SK-N-SH (cell line): ENCODE measurements around the gene FLYWCH1. TPM values are rescaled to one million over a fixed set of nuclear protein-coding genes. Genes with fewer than 3 reads are reported as not detected.

ENCODE experiments used
- CTCF ChIA-PET: fragments of 300-600, 350-600 bp; formaldehyde crosslinking; extraction: SDS; loops from one replicate; lab custom pipeline; 2021; lab: Yijun Ruan, JAX
- POLR2A ChIA-PET: fragments of 350-600 bp; sonication (Branson Sonifier 250); formaldehyde crosslinking; extraction: SDS; loops from one replicate; lab custom pipeline; 2020; ENCODE audit warnings: antibody characterized with exemption, inconsistent platforms; lab: Yijun Ruan, JAX
- DNase-seq: peaks from one replicate; pipeline ENCODE4 v3.0.0; 2012
- H2AFZ ChIP-seq: fragments of 200-600 bp; sonication (generic); 2 replicates; pipeline ENCODE4 v1.8.1; 2016; ENCODE audit warnings: antibody characterized with exemption, mild to moderate bottlenecking, low read depth
- H3F3A ChIP-seq: fragments of 200-600 bp; sonication (generic); replicated peaks from 2 replicates; pipeline ENCODE3; 2016; ENCODE audit warnings: antibody characterized with exemption, mild to moderate bottlenecking; ENCODE audit not compliant: insufficient read depth
- H3K27ac ChIP-seq, 2 experiments: fragments of 200-500 bp in 1 of 2; fragments of 200-600 bp in 1 of 2; sonication (Bioruptor generic) in 1 of 2; sonication (generic), shearing (Covaris generic) in 1 of 2; 2 replicates each; pipeline versions ENCODE4 v1.5.1 to v1.6.1; 2014 to 2016; ENCODE audit warnings: low read depth in 2 of 2, inconsistent platforms in 1 of 2, low read length in 1 of 2, mild to moderate bottlenecking in 1 of 2, mixed read lengths in 1 of 2
- H3K27me3 ChIP-seq: fragments of 200-600 bp; sonication (generic), shearing (Covaris generic); 2 replicates; pipeline ENCODE4 v1.6.1; 2016; ENCODE audit warnings: mixed run types; ENCODE audit not compliant: insufficient read depth
- H3K36me3 ChIP-seq, 2 experiments: fragments of 200-500 bp in 1 of 2; fragments of 200-600 bp in 1 of 2; sonication (Bioruptor generic) in 1 of 2; sonication (generic) in 1 of 2; replicated peaks in 1 of 2; 2 replicates each; pipeline versions ENCODE3 to v1.5.1; 2014 to 2016; ENCODE audit warnings: low read length in 1 of 2, mild to moderate bottlenecking in 1 of 2; ENCODE audit not compliant: insufficient read depth in 2 of 2, control insufficient read depth in 1 of 2
- H3K4me1 ChIP-seq, 2 experiments: fragments of 200-500 bp in 1 of 2; fragments of 200-600 bp in 1 of 2; sonication (Bioruptor generic) in 1 of 2; sonication (generic), shearing (Covaris generic) in 1 of 2; 2 replicates each; pipeline versions ENCODE4 v1.5.1 to v1.6.1; 2014 to 2016; ENCODE audit warnings: low read depth in 1 of 2, low read length in 1 of 2, mixed run types in 1 of 2; ENCODE audit not compliant: insufficient read depth in 2 of 2, control insufficient read depth in 1 of 2
- H3K4me2 ChIP-seq: fragments of 200-600 bp; sonication (generic), shearing (Covaris generic); 2 replicates; pipeline ENCODE4 v1.6.1; 2017; ENCODE audit warnings: mixed run types
- H3K4me3 ChIP-seq, 2 experiments: fragments of 200-500 bp in 1 of 2; fragments of 200-600 bp in 1 of 2; sonication (Bioruptor generic) in 1 of 2; sonication (generic), shearing (Covaris generic) in 1 of 2; 2 replicates each; pipeline versions ENCODE4 v1.5.1 to v1.8.1; 2014 to 2016; ENCODE audit warnings: low read depth in 2 of 2, inconsistent platforms in 1 of 2, low read length in 1 of 2, mild to moderate bottlenecking in 1 of 2, mixed read lengths in 1 of 2, moderate library complexity in 1 of 2
- H3K79me2 ChIP-seq: fragments of 200-600 bp; sonication (generic); 2 replicates; pipeline ENCODE4 v1.8.1; 2017; ENCODE audit warnings: mild to moderate bottlenecking; ENCODE audit not compliant: insufficient read depth
- H3K9ac ChIP-seq: fragments of 200-600 bp; sonication (generic); 2 replicates; pipeline ENCODE4 v1.6.1; 2017; ENCODE audit warnings: mixed run types
- H3K9me2 ChIP-seq: fragments of 200-600 bp; sonication (generic); 2 replicates; pipeline ENCODE4 v1.6.1; 2017; ENCODE audit warnings: mixed run types
- H3K9me3 ChIP-seq: fragments of 200-600 bp; sonication (generic); 2 replicates; pipeline ENCODE4 v1.6.1; 2017; ENCODE audit warnings: mixed run types, mild to moderate bottlenecking, moderate library complexity
- H4K20me1 ChIP-seq: fragments of 200-600 bp; sonication (generic); 2 replicates; pipeline ENCODE4 v1.6.1; 2017; ENCODE audit warnings: mild to moderate bottlenecking, mixed run types; ENCODE audit not compliant: insufficient read depth
- ELF1 ChIP-seq: IDR thresholded peaks from 2 replicates; pipeline ENCODE4 v1.4.0; 2012
- EP300 ChIP-seq, 2 experiments: IDR thresholded peaks; 2 replicates each; pipeline versions ENCODE4 v1.4.0 to v1.6.1; 2012; ENCODE audit warnings: borderline replicate concordance in 1 of 2, low read depth in 1 of 2, low read length in 1 of 2
- EZH2phosphoT487 ChIP-seq: fragments of 200-600 bp; sonication (generic); IDR thresholded peaks from 2 replicates; pipeline ENCODE4 v1.6.1; 2017; ENCODE audit warnings: low read depth, mixed run types, mild to moderate bottlenecking, antibody characterized with exemption, moderate library complexity, borderline replicate concordance
- FOXM1 ChIP-seq: IDR thresholded peaks from 2 replicates; pipeline ENCODE4 v1.4.0; 2012; ENCODE audit warnings: low read depth, mild to moderate bottlenecking
- GABPA ChIP-seq: IDR thresholded peaks from 2 replicates; pipeline ENCODE4 v1.4.0; 2012; ENCODE audit warnings: low read depth, mild to moderate bottlenecking
- MXI1 ChIP-seq: IDR thresholded peaks from 2 replicates; pipeline ENCODE4 v1.6.1; 2012; ENCODE audit warnings: mild to moderate bottlenecking, low read depth, low read length, improper control_type of control experiment
- NRF1 ChIP-seq: IDR thresholded peaks from 2 replicates; pipeline ENCODE4 v1.6.1; 2012; ENCODE audit warnings: low read depth, mild to moderate bottlenecking, low read length
- RAD21 ChIP-seq: IDR thresholded peaks from 2 replicates; pipeline ENCODE4 v1.6.1; 2012; ENCODE audit warnings: mild to moderate bottlenecking, low read length
- RFX5 ChIP-seq: IDR thresholded peaks from 2 replicates; pipeline ENCODE4 v1.6.1; 2012; ENCODE audit warnings: mild to moderate bottlenecking, improper control_type of control experiment, low read length
- RXRA ChIP-seq: IDR thresholded peaks from 2 replicates; pipeline ENCODE4 v1.4.0; 2012; ENCODE audit warnings: low read depth, mild to moderate bottlenecking, borderline replicate concordance
- TAF1 ChIP-seq: IDR thresholded peaks from 2 replicates; pipeline ENCODE4 v1.6.1; 2012; ENCODE audit warnings: low read depth, mild to moderate bottlenecking, low read length, moderate library complexity, borderline replicate concordance
- TCF12 ChIP-seq: IDR thresholded peaks from 2 replicates; pipeline ENCODE4 v1.4.0; 2012
- YY1 ChIP-seq: IDR thresholded peaks from 2 replicates; pipeline ENCODE4 v1.4.0; 2012; ENCODE audit warnings: low read depth, mild to moderate bottlenecking
- WGBS: methylation state at CpG from one replicate; pipeline ENCODE4 v1.1.6; 2017; ENCODE audit warnings: low lambda C conversion rate; 5-methylcytosine and 5-hydroxymethylcytosine counted together
- polyA plus RNA-seq, 3 experiments: library from polyadenylated mRNA; depleted of rRNA; stranded (reverse); fragments of >200 nt; gene quantifications; 2 replicates each; pipeline ENCODE4 v1.2.3, GENCODE V29; 2012
- TF ChIP-seq, protein P1 (sequence below): IDR thresholded peaks from 2 replicates; pipeline ENCODE4 v1.4.0; 2012; ENCODE audit warnings: low read depth
- TF ChIP-seq, protein P2 (sequence below): IDR thresholded peaks from 2 replicates; pipeline ENCODE4; 2012
- TF ChIP-seq, protein P3 (sequence below): IDR thresholded peaks from 2 replicates; pipeline ENCODE4 v1.4.0; 2012; ENCODE audit warnings: low read depth, borderline replicate concordance
- TF ChIP-seq, protein P4 (sequence below): fragments of 150-350 bp; IDR thresholded peaks from 2 replicates; pipeline ENCODE4 v1.6.1; 2017; ENCODE audit warnings: antibody characterized with exemption, low read length, low read depth, borderline replicate concordance
- TF ChIP-seq, protein P5 (sequence below): IDR thresholded peaks from 2 replicates; pipeline ENCODE4 v1.6.1; 2012; ENCODE audit warnings: mild to moderate bottlenecking, low read depth, low read length, moderate library complexity
- TF ChIP-seq, protein P6 (sequence below): IDR thresholded peaks from 2 replicates; pipeline ENCODE4 v1.4.0; 2012; ENCODE audit warnings: low read depth, borderline replicate concordance

FLYWCH1 gene
- polyA plus RNA-seq, 1 of the 3 experiments (the other 2 are of a cell fraction) = 30.1 TPM

DNA sequence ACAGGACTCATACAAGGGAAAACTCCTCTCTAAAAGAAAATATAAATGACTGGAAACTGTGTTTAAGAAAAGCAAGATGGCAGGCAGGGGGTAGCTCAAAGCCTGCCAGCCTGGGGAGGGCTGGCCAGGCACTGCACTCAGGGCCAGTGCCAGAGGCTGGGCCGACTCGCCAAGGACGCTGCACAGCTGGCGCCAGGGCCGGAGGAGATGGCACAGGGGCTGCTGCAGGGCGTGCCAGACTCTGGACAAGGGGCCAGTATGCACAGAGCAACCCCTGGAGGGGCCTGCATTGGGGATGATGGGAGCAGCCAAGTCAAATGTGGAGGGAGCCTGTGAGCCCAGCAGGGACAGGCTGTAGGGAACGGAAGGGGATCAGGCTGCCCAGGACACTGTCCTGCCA, 64.5 kb downstream of the FLYWCH1 start:
- Histone ChIP-seq H2AFZ (no peak overlapping the region), H3K4me3 (no peak overlapping the region), H3K79me2 (peaks cover 16% of the 10 kb centered on the region; the same call in 1 of the 2 replicates), H3K4me2 (no peak overlapping the region), H3K9me3 (no peaks in the 10 kb centered on the region), H3K36me3 (no peaks in the 10 kb centered on the region), H3K4me1 (peaks cover 4 to 28% of the 10 kb centered on the region in 2 experiments; a peak in 2 of 4 replicates), H3K27me3 (no peaks in the 10 kb centered on the region), H3F3A (peaks cover 3% of the 10 kb centered on the region), H3K9me2 (no peaks in the 10 kb centered on the region), H3K27ac (no peak overlapping the region), H3K9ac (no peak overlapping the region), H4K20me1 (peaks cover 19% of the 10 kb centered on the region; the same call in 1 of the 2 replicates)
- WGBS = 100% methylated on average over 6 of the region's 7 CpGs
- ChIA-PET CTCF (interaction anchor here (0.7 to 0.9 kb wide), 3 partner anchors 12 to 57 kb away, joined by 3 read pairs; partner anchors contain the start of gene KREMEN2), POLR2A (no interaction called here)
- TF ChIP-seq, protein P1, sequence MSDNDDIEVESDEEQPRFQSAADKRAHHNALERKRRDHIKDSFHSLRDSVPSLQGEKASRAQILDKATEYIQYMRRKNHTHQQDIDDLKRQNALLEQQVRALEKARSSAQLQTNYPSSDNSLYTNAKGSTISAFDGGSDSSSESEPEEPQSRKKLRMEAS = no peak
- no peak for TF ChIP-seq TCF12
- no peak for TF ChIP-seq GABPA
- TF ChIP-seq YY1 = no peak
- TF ChIP-seq, protein P2, sequence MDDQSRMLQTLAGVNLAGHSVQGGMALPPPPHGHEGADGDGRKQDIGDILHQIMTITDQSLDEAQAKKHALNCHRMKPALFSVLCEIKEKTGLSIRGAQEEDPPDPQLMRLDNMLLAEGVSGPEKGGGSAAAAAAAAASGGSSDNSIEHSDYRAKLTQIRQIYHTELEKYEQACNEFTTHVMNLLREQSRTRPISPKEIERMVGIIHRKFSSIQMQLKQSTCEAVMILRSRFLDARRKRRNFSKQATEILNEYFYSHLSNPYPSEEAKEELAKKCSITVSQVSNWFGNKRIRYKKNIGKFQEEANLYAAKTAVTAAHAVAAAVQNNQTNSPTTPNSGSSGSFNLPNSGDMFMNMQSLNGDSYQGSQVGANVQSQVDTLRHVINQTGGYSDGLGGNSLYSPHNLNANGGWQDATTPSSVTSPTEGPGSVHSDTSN = no peak
- TF ChIP-seq, protein P3, sequence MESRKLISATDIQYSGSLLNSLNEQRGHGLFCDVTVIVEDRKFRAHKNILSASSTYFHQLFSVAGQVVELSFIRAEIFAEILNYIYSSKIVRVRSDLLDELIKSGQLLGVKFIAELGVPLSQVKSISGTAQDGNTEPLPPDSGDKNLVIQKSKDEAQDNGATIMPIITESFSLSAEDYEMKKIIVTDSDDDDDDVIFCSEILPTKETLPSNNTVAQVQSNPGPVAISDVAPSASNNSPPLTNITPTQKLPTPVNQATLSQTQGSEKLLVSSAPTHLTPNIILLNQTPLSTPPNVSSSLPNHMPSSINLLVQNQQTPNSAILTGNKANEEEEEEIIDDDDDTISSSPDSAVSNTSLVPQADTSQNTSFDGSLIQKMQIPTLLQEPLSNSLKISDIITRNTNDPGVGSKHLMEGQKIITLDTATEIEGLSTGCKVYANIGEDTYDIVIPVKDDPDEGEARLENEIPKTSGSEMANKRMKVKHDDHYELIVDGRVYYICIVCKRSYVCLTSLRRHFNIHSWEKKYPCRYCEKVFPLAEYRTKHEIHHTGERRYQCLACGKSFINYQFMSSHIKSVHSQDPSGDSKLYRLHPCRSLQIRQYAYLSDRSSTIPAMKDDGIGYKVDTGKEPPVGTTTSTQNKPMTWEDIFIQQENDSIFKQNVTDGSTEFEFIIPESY = no peak
- no peak for TF ChIP-seq ELF1
- TF ChIP-seq, protein P4, sequence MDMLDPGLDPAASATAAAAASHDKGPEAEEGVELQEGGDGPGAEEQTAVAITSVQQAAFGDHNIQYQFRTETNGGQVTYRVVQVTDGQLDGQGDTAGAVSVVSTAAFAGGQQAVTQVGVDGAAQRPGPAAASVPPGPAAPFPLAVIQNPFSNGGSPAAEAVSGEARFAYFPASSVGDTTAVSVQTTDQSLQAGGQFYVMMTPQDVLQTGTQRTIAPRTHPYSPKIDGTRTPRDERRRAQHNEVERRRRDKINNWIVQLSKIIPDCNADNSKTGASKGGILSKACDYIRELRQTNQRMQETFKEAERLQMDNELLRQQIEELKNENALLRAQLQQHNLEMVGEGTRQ = no peak
- no peak for TF ChIP-seq NRF1
- no peak for TF ChIP-seq RFX5
- no peak for TF ChIP-seq RAD21
- TF ChIP-seq RXRA = no peak
- TF ChIP-seq TAF1 = no peak
- TF ChIP-seq MXI1 = no peak
- TF ChIP-seq EP300 (IDR thresholded peaks at IDR 0.05; ENCODE audit: borderline replicate concordance in 1 of 2, low read depth in 1 of 2, low read length in 1 of 2) = no peak
- TF ChIP-seq, protein P5, sequence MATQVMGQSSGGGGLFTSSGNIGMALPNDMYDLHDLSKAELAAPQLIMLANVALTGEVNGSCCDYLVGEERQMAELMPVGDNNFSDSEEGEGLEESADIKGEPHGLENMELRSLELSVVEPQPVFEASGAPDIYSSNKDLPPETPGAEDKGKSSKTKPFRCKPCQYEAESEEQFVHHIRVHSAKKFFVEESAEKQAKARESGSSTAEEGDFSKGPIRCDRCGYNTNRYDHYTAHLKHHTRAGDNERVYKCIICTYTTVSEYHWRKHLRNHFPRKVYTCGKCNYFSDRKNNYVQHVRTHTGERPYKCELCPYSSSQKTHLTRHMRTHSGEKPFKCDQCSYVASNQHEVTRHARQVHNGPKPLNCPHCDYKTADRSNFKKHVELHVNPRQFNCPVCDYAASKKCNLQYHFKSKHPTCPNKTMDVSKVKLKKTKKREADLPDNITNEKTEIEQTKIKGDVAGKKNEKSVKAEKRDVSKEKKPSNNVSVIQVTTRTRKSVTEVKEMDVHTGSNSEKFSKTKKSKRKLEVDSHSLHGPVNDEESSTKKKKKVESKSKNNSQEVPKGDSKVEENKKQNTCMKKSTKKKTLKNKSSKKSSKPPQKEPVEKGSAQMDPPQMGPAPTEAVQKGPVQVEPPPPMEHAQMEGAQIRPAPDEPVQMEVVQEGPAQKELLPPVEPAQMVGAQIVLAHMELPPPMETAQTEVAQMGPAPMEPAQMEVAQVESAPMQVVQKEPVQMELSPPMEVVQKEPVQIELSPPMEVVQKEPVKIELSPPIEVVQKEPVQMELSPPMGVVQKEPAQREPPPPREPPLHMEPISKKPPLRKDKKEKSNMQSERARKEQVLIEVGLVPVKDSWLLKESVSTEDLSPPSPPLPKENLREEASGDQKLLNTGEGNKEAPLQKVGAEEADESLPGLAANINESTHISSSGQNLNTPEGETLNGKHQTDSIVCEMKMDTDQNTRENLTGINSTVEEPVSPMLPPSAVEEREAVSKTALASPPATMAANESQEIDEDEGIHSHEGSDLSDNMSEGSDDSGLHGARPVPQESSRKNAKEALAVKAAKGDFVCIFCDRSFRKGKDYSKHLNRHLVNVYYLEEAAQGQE = no peak
- no peak for TF ChIP-seq EZH2phosphoT487
- TF ChIP-seq, protein P6, sequence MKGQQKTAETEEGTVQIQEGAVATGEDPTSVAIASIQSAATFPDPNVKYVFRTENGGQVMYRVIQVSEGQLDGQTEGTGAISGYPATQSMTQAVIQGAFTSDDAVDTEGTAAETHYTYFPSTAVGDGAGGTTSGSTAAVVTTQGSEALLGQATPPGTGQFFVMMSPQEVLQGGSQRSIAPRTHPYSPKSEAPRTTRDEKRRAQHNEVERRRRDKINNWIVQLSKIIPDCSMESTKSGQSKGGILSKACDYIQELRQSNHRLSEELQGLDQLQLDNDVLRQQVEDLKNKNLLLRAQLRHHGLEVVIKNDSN = no peak
- TF ChIP-seq FOXM1 = no peak
- no peak for DNase-seq
